Measurements from ENCODE around the gene PRPF6.

The PRPF6 gene

DNA sequence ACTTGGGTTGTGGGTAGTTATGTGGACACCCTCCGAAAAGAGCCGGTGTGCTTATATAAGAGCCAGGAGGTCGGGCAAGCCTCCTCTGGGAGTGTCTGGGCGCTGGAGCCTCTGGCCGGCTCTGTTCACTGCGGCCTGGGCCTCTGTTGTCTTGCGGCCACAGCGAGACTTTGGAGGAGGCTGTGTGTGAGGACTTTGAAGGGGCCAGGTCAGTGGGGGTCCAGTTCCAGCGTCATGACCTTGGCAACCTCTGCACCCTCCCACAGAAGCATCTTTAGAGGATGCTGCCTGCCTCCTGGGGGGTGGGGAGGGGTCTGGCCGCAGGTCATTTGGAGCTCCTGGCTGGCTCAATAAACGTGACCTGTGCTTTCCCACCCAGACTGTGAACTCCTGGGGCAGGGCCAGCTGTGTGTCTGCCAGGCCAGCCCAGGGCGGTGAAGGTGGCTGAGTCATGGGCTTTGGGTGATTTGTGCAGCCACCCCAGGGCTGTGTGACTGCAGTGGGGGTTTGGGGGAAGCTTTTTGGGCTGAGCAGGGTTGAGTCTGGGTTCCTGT lies 83.3 kb downstream of the PRPF6 start:
- DNase-seq (ENCODE audit: low spot score): no peak

GRCh38 chr20:64065062-64065973 lies 84.4 kb downstream of the PRPF6 start:
- no peak for DNase-seq (ENCODE audit: low spot score)

- DNase-seq (ENCODE audit: low spot score): no peak
Measured at GRCh38 chr20:64065974-64066343, 85.0 kb downstream of the PRPF6 start.

GRCh38 chr20:64067005-64067632 lies 86.2 kb downstream of the PRPF6 start:
- DNase-seq (ENCODE audit: low spot score): no peak

DNA sequence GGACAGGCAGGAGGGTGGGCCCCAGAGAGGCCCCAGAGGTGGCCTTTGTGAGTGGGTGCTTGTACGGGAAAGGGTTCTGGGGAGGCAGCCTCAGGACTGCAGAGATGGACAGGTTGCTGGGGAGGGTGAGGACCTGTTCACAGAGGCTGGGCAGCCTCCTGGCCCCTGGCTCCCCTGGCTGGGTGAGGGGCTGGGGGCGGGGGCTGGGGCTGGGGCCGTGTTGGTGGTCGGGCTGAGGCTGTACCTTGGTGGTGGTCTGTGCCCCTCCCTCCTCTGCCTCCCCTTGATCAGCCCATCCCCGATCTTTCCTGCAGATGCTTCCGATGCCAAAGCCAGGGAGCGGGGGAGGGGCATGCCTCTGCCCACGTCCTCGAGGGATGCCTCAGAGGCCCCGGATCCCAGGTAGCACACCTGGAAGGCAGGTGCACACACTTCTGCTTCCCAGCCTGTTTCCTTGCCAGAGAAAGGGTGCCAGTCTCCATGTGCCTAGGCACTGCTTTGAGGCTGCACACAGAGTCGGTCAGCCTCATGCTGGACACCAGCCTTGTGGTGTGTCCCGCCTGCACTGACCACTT lies 86.9 kb downstream of the PRPF6 start:
- no peak for DNase-seq (ENCODE audit: low spot score)

DNA sequence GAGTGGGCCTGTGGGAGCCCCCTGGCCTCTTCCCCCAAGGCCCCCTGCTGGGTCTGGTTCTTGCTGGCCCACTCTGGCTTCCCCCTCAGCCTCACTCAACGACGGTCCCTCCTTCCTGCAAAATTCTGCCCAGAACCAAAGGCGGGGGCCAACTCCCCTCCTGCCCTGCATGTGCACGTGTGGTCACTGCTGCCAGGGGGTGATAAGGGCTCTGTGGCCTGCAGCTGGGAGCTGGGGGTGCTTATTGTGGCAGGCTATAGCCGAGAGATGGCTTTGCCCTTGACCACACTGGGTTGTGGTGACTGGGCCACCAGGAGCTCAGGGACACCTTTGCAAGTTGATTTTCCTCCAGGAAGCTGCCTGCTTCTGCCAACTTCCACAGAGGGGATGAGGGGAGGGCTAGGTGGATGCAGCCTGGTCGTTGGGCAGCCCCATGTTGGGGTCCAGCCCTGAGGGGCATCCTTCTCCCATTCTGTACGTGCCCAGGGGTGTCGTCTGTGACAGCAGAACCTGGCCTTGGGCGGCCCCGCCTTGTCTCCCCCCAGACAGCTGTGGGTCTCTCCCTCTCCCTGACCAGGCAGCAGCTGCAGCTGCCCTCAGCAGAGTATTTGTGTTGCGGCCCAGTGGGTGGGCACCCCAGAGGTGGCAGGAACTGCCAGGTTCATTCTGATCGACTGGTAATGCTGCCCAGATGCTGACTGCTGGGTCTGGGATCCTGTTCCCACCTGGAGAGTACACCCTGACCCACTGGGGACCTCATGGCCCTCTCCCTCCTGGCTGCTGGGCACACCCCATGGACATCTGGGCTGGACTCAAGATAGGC lies 87.7 kb downstream of the PRPF6 start:
- DNase-seq (ENCODE audit: low spot score): no peak

DNA sequence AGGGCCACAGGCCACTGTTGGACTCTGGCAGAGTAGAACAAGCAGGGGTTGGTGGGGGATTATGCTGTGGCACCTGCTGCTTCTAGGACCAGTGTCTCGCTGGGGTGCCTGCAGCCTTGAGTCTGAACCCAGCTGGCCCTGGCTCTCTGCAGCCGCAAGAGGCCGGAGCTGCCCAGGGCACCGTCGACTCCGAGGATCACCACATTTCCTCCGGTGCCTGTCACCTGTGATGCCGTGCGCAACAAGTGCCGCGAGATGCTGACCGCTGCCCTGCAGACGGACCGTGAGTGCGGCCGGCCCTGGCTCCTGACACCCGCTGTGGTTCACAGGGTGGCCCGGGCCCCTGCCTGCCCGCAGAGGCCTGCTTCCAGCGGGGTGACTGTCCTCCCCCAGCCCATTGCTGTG lies 88.3 kb downstream of the PRPF6 start:
- no peak for DNase-seq (ENCODE audit: low spot score)

- no peak for DNase-seq (ENCODE audit: low spot score)
Measured at GRCh38 chr20:64069614-64070243, 88.8 kb downstream of the PRPF6 start.

- DNase-seq (ENCODE audit: low spot score): no peak
Measured at GRCh38 chr20:64070244-64070993, 89.5 kb downstream of the PRPF6 start.

GRCh38 chr20:64071341-64072332 lies 90.7 kb downstream of the PRPF6 start:
- no peak for DNase-seq (ENCODE audit: low spot score)

GRCh38 chr20:64072498-64073063 lies 91.6 kb downstream of the PRPF6 start:
- no peak for DNase-seq (ENCODE audit: low spot score)

- no peak for DNase-seq (ENCODE audit: low spot score)
Measured at GRCh38 chr20:64073476-64074183, 92.7 kb downstream of the PRPF6 start.

DNA sequence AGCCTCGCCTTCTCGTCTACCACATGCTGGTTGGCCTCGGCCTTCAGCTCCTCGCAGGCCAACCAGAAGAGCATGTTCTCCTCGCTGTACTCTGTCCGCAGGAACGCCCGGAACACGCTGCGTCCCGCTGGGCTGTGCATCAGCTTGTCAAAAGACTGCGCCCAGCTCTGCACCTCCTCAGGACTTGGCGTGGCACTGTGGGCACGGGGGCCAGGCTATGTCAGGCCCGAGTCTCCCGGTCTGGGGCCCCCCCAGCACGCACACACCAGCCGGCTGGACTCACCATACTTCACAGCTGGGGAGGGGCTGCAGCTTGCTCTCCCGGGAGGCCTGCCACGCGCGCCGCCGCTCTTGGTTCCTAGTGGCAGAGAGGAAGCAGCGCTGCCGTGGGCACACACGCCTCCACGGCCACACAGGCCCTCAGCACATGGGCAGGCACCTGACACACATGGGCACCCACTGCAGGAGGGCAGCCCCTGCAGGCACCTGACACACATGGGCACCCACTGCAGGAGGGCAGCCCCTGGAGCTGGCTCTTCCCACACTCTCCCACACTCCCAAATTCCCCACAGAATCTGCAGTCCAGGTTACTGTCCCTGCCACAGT lies 93.4 kb downstream of the PRPF6 start:
- DNase-seq (ENCODE audit: low spot score): no peak

- no peak for DNase-seq (ENCODE audit: low spot score)
Measured at GRCh38 chr20:64074963-64075362, 94.0 kb downstream of the PRPF6 start.

DNA sequence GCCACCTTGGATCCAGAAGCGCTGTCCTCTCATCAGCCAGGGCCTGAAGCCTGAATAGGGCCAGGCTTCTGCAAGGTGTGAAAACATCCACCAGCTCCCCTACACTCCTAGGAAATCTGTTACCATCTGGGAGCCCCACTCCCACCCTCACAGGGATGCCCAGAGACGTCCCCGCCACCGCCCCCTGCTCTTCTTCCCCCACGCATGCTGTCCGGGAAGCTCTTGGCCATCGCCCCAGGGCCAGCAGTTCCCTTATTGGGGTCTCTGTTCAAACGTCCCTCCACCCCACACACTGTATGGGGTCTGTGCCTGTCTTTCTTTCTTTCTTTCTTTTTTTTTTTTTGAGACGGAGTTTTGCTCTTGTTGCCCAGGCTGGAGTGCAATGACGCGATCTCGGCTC lies 94.6 kb downstream of the PRPF6 start:
- DNase-seq (ENCODE audit: low spot score): no peak

- DNase-seq (ENCODE audit: low spot score): no peak
Measured at GRCh38 chr20:64076061-64076997, 95.4 kb downstream of the PRPF6 start.

GRCh38 chr20:64077094-64077493 lies 96.2 kb downstream of the PRPF6 start:
- no peak for DNase-seq (ENCODE audit: low spot score)

All from left forelimb (tissue), 1 donor.